HEK293 (cell line): Measurements from ENCODE around the gene FXYD1.

Experiments used
- GLIS1 ChIP-seq: fragments of 450-650 bp; formaldehyde crosslinking; IDR thresholded peaks from 2 replicates; pipeline ENCODE4 v1.5.1; 2016; ENCODE audit warnings: missing biosample characterization, missing genetic modification characterization
- KLF1 ChIP-seq: fragments of 450-650 bp; formaldehyde crosslinking; IDR thresholded peaks from 2 replicates; pipeline ENCODE4 v1.5.1; 2016; ENCODE audit warnings: missing biosample characterization, missing genetic modification characterization
- PRDM1 ChIP-seq: fragments of 450-650 bp; formaldehyde crosslinking; IDR thresholded peaks from 2 replicates; pipeline ENCODE4; 2016; ENCODE audit warnings: missing biosample characterization, missing genetic modification characterization
- SCRT2 ChIP-seq: fragments of 450-650 bp; formaldehyde crosslinking; IDR thresholded peaks from 2 replicates; pipeline ENCODE4 v1.5.1; 2016; ENCODE audit warnings: missing biosample characterization, missing genetic modification characterization
- SP7 ChIP-seq: fragments of 450-650 bp; formaldehyde crosslinking; IDR thresholded peaks from 2 replicates; pipeline ENCODE4 v1.5.1; 2016; ENCODE audit warnings: missing biosample characterization, missing genetic modification characterization
- ZBTB20 ChIP-seq: fragments of 450-650 bp; formaldehyde crosslinking; IDR thresholded peaks from 2 replicates; pipeline ENCODE4 v1.5.1; 2016; ENCODE audit warnings: missing biosample characterization, missing genetic modification characterization
- ZBTB21 ChIP-seq: fragments of 450-650 bp; formaldehyde crosslinking; IDR thresholded peaks from 2 replicates; pipeline ENCODE4 v1.5.1; 2017; ENCODE audit warnings: missing biosample characterization, missing genetic modification characterization
- ZBTB7A ChIP-seq: fragments of 450-650 bp; formaldehyde crosslinking; IDR thresholded peaks from 2 replicates; pipeline ENCODE4 v1.5.1; 2016; ENCODE audit warnings: low read depth, missing biosample characterization, missing genetic modification characterization
- ZBTB8A ChIP-seq: fragments of 450-650 bp; formaldehyde crosslinking; IDR thresholded peaks from 2 replicates; pipeline ENCODE4 v1.5.1; 2016; ENCODE audit warnings: missing biosample characterization, missing genetic modification characterization
- ZEB2 ChIP-seq: fragments of 450-650 bp; formaldehyde crosslinking; IDR thresholded peaks from 2 replicates; pipeline ENCODE4 v1.5.1; 2016; ENCODE audit warnings: missing biosample characterization, missing genetic modification characterization
- ZIC2 ChIP-seq: fragments of 450-650 bp; formaldehyde crosslinking; IDR thresholded peaks from 2 replicates; pipeline ENCODE4 v1.5.1; 2016; ENCODE audit warnings: missing biosample characterization, missing genetic modification characterization
- ZNF155 ChIP-seq: fragments of 450-650 bp; formaldehyde crosslinking; IDR thresholded peaks from 2 replicates; pipeline ENCODE4 v1.5.1; 2016; ENCODE audit warnings: missing biosample characterization, missing genetic modification characterization
- ZNF2 ChIP-seq: fragments of 450-650 bp; formaldehyde crosslinking; IDR thresholded peaks from 2 replicates; pipeline ENCODE4 v1.5.1; 2016; ENCODE audit warnings: missing biosample characterization, missing genetic modification characterization
- ZNF223 ChIP-seq: fragments of 450-650 bp; formaldehyde crosslinking; IDR thresholded peaks from 2 replicates; pipeline ENCODE4 v1.5.1; 2016; ENCODE audit warnings: missing biosample characterization, missing genetic modification characterization
- ZNF24 ChIP-seq: fragments of 450-650 bp; formaldehyde crosslinking; IDR thresholded peaks from 2 replicates; pipeline ENCODE4 v1.5.1; 2016; ENCODE audit warnings: missing biosample characterization, missing genetic modification characterization
- ZNF391 ChIP-seq: fragments of 450-650 bp; formaldehyde crosslinking; IDR thresholded peaks from 2 replicates; pipeline ENCODE4 v1.5.1; 2016; ENCODE audit warnings: low read depth, missing biosample characterization, missing genetic modification characterization, borderline replicate concordance
- ZNF404 ChIP-seq: fragments of 450-650 bp; formaldehyde crosslinking; IDR thresholded peaks from 2 replicates; pipeline ENCODE4 v1.5.1; 2017; ENCODE audit warnings: missing biosample characterization, missing genetic modification characterization
- ZNF433 ChIP-seq: fragments of 450-650 bp; formaldehyde crosslinking; IDR thresholded peaks from 2 replicates; pipeline ENCODE4 v1.5.1; 2016; ENCODE audit warnings: missing biosample characterization, missing genetic modification characterization, low read depth
- ZNF473 ChIP-seq: fragments of 450-650 bp; formaldehyde crosslinking; IDR thresholded peaks from 2 replicates; pipeline ENCODE4 v1.5.1; 2017; ENCODE audit warnings: missing biosample characterization, missing genetic modification characterization
- ZNF514 ChIP-seq: fragments of 450-650 bp; formaldehyde crosslinking; IDR thresholded peaks from 2 replicates; pipeline ENCODE4 v1.5.1; 2016; ENCODE audit warnings: missing biosample characterization, missing genetic modification characterization
- ZNF521 ChIP-seq: fragments of 450-650 bp; formaldehyde crosslinking; IDR thresholded peaks from 2 replicates; pipeline ENCODE4 v1.5.1; 2017; ENCODE audit warnings: missing biosample characterization, mild to moderate bottlenecking, missing genetic modification characterization
- ZNF548 ChIP-seq: fragments of 450-650 bp; formaldehyde crosslinking; IDR thresholded peaks from 2 replicates; pipeline ENCODE4 v1.5.1; 2016; ENCODE audit warnings: missing biosample characterization, missing genetic modification characterization
- ZNF558 ChIP-seq: fragments of 450-650 bp; formaldehyde crosslinking; IDR thresholded peaks from 2 replicates; pipeline ENCODE4 v1.5.1; 2016; ENCODE audit warnings: missing biosample characterization, missing genetic modification characterization
- ZNF629 ChIP-seq: fragments of 450-650 bp; formaldehyde crosslinking; IDR thresholded peaks from 2 replicates; pipeline ENCODE4 v1.5.1; 2017; ENCODE audit warnings: missing biosample characterization, missing genetic modification characterization
- ZNF654 ChIP-seq: fragments of 450-650 bp; formaldehyde crosslinking; IDR thresholded peaks from 2 replicates; pipeline ENCODE4 v1.5.1; 2016; ENCODE audit warnings: low read depth, missing biosample characterization, missing genetic modification characterization
- TF ChIP-seq, protein P1 (sequence below): fragments of 450-650 bp; formaldehyde crosslinking; IDR thresholded peaks from 2 replicates; pipeline ENCODE4; 2016; ENCODE audit warnings: missing biosample characterization, missing genetic modification characterization
- TF ChIP-seq, protein P2 (sequence below): fragments of 450-650 bp; formaldehyde crosslinking; IDR thresholded peaks from 2 replicates; pipeline ENCODE4 v1.5.1; 2016; ENCODE audit warnings: missing biosample characterization, missing genetic modification characterization
- TF ChIP-seq, protein P3 (sequence below): fragments of 450-650 bp; formaldehyde crosslinking; IDR thresholded peaks from 2 replicates; pipeline ENCODE4 v1.5.1; 2017; ENCODE audit warnings: missing biosample characterization, missing genetic modification characterization
- TF ChIP-seq, protein P4 (sequence below): fragments of 450-650 bp; formaldehyde crosslinking; IDR thresholded peaks from 2 replicates; pipeline ENCODE4 v1.5.1; 2016; ENCODE audit warnings: missing biosample characterization, missing genetic modification characterization
- TF ChIP-seq, protein P5 (sequence below): fragments of 450-650 bp; formaldehyde crosslinking; IDR thresholded peaks from 2 replicates; pipeline ENCODE4 v1.5.1; 2016; ENCODE audit warnings: missing biosample characterization, missing genetic modification characterization
- TF ChIP-seq, protein P6 (sequence below): fragments of 450-650 bp; formaldehyde crosslinking; IDR thresholded peaks from 2 replicates; pipeline ENCODE4 v1.5.1; 2016; ENCODE audit warnings: missing biosample characterization, missing genetic modification characterization

Gene FXYD1

DNA sequence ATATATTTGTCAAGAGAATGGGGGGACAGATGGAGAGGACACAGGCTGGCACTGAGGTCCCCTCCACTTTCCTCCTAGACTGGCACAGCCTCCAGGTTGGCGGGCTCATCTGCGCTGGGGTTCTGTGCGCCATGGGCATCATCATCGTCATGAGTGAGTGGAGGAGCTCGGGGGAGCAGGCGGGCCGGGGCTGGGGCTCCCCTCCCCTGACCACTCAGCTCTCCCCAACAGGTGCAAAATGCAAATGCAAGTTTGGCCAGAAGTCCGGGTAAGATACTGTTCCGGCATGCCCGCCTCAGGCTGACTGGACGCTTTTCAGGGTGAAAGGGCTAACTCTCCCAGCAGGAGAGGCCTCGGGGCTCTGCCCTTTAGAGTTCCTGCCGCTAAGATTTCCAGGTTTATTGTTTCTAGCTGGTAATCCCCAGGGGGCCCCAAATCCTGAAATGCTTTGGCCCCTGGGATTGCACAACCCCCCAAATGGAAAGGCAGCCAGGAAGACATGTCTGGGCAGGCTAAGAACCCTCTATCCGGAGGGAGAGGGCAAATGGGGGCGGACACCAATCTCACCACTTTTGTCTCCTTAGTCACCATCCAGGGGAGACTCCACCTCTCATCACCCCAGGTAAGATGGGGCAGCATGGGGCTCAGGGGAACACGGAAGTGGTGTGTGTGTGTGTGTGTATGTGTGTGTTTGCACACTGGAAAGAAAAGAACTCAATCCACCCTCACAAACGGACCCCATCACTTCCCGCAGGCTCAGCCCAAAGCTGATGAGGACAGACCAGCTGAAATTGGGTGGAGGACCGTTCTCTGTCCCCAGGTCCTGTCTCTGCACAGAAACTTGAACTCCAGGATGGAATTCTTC lies 15.7 kb upstream of the FXYD1 start (continued):
- TF ChIP-seq ZNF514 (tag by site-specific recombination) (peak; percentile 15; the same call in 1 of the 2 replicates), ZBTB8A (tag by site-specific recombination) (peak; percentile 85), ZIC2 (tag by site-specific recombination) (peak; percentile 97), SP7 (tag by site-specific recombination) (0 out of 2 replicates have a peak, but pooled peaks have one; percentile 41), ZNF521 (tag by site-specific recombination) (no peak), ZNF654 (tag by site-specific recombination) (no peak), PRDM1 (tag by site-specific recombination) (peak; percentile 35; the same call in 1 of the 2 replicates), ZNF548 (tag by site-specific recombination) (0 out of 2 replicates have a peak, but pooled peaks have one; percentile 31), KLF1 (tag by site-specific recombination) (no peak), ZNF2 (tag by site-specific recombination) (no peak), ZEB2 (tag by site-specific recombination) (no peak), ZBTB7A (tag by site-specific recombination) (no peak), ZBTB21 (tag by site-specific recombination) (peak; percentile 32; the same call in 1 of the 2 replicates), SCRT2 (tag by site-specific recombination) (peak; percentile 69), ZNF24 (tag by site-specific recombination) (peak; percentile 61; the same call in 1 of the 2 replicates), ZNF223 (tag by site-specific recombination) (0 out of 2 replicates have a peak, but pooled peaks have one; percentile 16), ZNF404 (tag by site-specific recombination) (no peak), ZNF629 (tag by site-specific recombination) (no peak), GLIS1 (peak; percentile 50; the same call in 1 of the 2 replicates), ZNF433 (tag by site-specific recombination) (0 out of 2 replicates have a peak, but pooled peaks have one; percentile 11), ZNF558 (tag by site-specific recombination) (no peak), ZNF155 (tag by site-specific recombination) (no peak), ZBTB20 (0 out of 2 replicates have a peak, but pooled peaks have one; percentile 35), ZNF473 (no peak), ZNF391 (tag by site-specific recombination) (no peak)
- TF ChIP-seq, protein P1, sequence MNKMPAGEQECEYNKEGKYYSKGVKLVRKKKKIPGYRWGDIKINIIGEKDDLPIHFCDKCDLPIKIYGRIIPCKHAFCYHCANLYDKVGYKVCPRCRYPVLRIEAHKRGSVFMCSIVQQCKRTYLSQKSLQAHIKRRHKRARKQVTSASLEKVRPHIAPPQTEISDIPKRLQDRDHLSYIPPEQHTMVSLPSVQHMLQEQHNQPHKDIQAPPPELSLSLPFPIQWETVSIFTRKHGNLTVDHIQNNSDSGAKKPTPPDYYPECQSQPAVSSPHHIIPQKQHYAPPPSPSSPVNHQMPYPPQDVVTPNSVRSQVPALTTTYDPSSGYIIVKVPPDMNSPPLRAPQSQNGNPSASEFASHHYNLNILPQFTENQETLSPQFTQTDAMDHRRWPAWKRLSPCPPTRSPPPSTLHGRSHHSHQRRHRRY (tag by site-specific recombination): 0 out of 2 replicates have a peak, but pooled peaks have one; percentile 73
- TF ChIP-seq, protein P2, sequence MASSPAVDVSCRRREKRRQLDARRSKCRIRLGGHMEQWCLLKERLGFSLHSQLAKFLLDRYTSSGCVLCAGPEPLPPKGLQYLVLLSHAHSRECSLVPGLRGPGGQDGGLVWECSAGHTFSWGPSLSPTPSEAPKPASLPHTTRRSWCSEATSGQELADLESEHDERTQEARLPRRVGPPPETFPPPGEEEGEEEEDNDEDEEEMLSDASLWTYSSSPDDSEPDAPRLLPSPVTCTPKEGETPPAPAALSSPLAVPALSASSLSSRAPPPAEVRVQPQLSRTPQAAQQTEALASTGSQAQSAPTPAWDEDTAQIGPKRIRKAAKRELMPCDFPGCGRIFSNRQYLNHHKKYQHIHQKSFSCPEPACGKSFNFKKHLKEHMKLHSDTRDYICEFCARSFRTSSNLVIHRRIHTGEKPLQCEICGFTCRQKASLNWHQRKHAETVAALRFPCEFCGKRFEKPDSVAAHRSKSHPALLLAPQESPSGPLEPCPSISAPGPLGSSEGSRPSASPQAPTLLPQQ (tag by site-specific recombination): 0 out of 2 replicates have a peak, but pooled peaks have one; percentile 14
- TF ChIP-seq, protein P3, sequence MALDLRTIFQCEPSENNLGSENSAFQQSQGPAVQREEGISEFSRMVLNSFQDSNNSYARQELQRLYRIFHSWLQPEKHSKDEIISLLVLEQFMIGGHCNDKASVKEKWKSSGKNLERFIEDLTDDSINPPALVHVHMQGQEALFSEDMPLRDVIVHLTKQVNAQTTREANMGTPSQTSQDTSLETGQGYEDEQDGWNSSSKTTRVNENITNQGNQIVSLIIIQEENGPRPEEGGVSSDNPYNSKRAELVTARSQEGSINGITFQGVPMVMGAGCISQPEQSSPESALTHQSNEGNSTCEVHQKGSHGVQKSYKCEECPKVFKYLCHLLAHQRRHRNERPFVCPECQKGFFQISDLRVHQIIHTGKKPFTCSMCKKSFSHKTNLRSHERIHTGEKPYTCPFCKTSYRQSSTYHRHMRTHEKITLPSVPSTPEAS (tag by site-specific recombination): no peak
- TF ChIP-seq, protein P4, sequence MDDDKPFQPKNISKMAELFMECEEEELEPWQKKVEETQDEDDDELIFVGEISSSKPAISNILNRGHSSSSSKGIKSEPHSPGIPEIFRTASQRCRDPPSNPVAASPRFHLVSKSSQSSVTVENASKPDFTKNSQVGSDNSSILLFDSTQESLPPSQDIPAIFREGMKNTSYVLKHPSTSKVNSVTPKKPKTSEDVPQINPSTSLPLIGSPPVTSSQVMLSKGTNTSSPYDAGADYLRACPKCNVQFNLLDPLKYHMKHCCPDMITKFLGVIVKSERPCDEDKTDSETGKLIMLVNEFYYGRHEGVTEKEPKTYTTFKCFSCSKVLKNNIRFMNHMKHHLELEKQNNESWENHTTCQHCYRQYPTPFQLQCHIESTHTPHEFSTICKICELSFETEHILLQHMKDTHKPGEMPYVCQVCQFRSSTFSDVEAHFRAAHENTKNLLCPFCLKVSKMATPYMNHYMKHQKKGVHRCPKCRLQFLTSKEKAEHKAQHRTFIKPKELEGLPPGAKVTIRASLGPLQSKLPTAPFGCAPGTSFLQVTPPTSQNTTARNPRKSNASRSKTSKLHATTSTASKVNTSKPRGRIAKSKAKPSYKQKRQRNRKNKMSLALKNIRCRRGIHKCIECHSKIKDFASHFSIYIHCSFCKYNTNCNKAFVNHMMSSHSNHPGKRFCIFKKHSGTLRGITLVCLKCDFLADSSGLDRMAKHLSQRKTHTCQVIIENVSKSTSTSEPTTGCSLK (tag by site-specific recombination): no peak
- TF ChIP-seq, protein P5, sequence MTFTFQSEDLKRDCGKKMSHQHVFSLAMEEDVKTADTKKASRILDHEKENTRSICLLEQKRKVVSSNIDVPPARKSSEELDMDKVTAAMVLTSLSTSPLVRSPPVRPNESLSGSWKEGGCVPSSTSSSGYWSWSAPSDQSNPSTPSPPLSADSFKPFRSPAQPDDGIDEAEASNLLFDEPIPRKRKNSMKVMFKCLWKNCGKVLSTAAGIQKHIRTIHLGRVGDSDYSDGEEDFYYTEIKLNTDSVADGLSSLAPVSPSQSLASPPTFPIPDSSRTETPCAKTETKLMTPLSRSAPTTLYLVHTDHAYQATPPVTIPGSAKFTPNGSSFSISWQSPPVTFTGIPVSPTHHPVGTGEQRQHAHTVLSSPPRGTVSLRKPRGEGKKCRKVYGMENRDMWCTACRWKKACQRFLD (tag by site-specific recombination): no peak
- TF ChIP-seq, protein P6, sequence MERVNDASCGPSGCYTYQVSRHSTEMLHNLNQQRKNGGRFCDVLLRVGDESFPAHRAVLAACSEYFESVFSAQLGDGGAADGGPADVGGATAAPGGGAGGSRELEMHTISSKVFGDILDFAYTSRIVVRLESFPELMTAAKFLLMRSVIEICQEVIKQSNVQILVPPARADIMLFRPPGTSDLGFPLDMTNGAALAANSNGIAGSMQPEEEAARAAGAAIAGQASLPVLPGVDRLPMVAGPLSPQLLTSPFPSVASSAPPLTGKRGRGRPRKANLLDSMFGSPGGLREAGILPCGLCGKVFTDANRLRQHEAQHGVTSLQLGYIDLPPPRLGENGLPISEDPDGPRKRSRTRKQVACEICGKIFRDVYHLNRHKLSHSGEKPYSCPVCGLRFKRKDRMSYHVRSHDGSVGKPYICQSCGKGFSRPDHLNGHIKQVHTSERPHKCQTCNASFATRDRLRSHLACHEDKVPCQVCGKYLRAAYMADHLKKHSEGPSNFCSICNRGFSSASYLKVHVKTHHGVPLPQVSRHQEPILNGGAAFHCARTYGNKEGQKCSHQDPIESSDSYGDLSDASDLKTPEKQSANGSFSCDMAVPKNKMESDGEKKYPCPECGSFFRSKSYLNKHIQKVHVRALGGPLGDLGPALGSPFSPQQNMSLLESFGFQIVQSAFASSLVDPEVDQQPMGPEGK (tag by site-specific recombination): peak; percentile 50; the same call in 1 of the 2 replicates
